Sciatic nerve (tissue), 2 donors: Measurements from ENCODE around the gene WTIP. TPM values are rescaled to one million over a fixed set of nuclear protein-coding genes. Genes with fewer than 3 reads are reported as not detected.
"Not testable (repeated sequence)": the region's sequence is repeated elsewhere in the genome, so short reads cannot be mapped to it uniquely, and the experiment has no call there.

ENCODE experiments used
- ATAC-seq: fragments of 200-7000 bp; cut with Tn5 transposase; one replicate; pipeline ENCODE4 v1.9.1; 2020; ENCODE audit warnings: mild to moderate bottlenecking, moderate library complexity
- DNase-seq: peaks from one replicate; pipeline ENCODE4 v3.0.0-alpha.2; 2020; ENCODE audit warnings: low spot score
- intact Hi-C: fragments of 100-400 bp; cut with DNase I; formaldehyde crosslinking; loops from one replicate; pipeline ENCODE4 v1.14.2; 2022
- total RNA-seq: library from RNA; stranded (reverse); fragmentation: NEBNext Ultra II Directional; extraction: Animal tissue kit (Norgen Biotek cat#: 25700); gene quantifications from one replicate; pipeline ENCODE4 v1.2.1, GENCODE V29; 2021
- donor health status: DM: no; HTN: no; CAD: no.
- donor health status: DM: no; HTN: no; CAD: no.

The WTIP gene
- 50.1 TPM for total RNA-seq

DNA sequence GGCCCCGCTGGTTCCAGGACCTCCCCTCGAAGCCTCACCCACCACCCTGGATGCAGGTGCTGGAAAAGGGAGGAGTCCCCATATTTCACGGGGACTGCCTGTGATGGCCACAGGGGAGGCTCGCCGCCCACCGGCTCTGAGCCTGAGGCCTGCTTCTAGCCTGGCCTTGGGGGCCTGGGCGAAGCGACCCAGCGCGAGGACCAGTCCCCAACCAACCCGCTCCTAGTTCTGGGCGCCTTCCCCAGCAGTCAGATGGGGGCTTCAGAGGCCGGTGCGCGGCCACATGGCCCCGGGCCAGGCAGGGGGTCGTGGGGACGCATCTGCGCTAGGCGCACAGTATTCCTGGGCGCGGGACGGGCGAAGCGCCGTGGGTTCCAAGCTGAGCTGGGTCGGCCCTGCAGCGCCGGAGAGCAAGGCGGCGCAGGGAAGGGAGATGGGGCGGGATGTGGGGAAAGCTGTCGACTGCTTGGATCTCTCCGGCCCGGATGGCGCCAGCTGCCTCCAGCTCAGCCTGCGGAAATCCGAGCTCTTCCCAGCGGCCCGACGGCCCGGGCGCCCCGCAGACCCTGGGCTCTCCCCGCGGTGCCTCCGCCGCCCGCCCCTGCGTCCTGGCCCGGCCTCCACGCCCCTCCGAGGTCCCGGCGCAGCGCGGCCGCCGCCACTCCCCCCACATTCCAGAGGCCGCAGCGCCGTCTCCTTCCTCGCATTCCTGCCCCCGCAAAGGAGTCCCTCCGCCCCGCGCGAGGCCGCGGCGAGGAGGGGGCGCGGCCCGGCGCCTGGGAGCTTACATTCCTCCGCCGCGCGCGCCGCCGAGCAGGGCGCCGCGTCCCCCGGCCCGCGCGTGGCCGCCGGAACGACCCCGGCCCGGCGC lies at the start of gene WTIP:
WTIP (plus strand) TSS at position 788 of the 871 bp plus-strand sequence. CDS start 217 bp downstream, outside the sequence.
- DNase-seq (peak; percentile 89), ATAC-seq (peak; percentile 89)
- intact Hi-C loops = no loop called here

DNA sequence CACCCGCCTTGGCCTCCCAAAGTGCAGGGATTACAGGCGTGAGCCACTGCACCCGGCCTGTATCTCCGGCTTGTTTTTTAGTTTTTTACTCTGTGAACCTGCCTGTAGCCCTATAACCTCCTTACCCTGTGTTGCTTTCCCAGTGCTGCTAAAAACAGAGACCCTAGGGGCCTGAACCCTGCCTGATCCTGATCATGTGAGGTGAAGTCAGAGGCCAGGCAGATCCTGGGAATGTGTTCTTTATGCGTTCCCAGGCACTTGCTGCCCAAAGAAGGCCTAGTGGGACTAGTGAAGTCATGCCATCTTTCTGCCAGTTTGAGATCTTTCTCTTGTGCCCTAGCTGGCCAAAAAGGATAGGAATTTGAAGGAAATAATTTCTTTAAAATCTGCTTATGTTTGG lies 48.8 kb upstream of the WTIP start:
- peak; percentile 89 for ATAC-seq
- no peak for DNase-seq
- intact Hi-C loops = no loop called here

DNA sequence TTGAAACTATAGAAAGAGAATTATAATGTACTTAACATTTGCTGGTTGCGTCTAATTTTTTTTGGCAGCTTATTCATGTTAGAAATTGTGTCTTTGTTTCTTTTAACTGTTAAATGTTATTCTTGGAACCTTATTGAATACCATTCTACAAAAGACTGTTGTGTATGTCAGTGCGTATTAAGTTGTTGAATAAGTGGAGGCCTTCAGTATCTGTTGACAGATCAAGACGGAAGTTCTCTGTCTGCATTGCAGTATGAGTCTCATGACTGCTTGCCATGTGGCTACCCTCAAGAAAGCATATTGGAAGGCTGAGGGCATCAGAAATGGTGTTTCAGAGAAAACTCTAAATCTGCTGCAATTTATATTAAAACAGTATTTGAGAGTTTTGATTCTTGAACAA lies 44.8 kb upstream of the WTIP start:
- no peak for DNase-seq
- no peak for ATAC-seq
- intact Hi-C loops = no loop called here

DNA sequence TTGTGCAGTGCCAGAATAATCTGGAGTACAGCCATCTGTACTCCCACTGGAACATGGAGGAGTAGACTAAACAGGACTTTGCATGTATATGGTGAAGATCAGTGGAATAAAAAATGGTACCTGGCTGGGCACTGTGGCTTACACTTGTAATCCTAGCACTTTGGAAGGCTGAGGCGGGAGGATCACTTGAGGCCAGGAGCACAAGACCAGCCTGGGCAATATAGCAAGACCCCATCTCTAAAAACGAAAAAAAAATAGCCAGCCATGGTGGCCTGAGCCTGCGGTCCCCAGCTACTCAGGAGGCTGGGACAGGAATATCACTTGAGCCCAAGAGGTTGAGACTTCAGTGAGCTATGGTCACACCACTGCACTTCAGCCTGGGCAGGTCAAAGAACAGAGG lies 33.4 kb upstream of the WTIP start:
- intact Hi-C loops = no loop called here
- ATAC-seq (no peak), DNase-seq (no peak)

DNA sequence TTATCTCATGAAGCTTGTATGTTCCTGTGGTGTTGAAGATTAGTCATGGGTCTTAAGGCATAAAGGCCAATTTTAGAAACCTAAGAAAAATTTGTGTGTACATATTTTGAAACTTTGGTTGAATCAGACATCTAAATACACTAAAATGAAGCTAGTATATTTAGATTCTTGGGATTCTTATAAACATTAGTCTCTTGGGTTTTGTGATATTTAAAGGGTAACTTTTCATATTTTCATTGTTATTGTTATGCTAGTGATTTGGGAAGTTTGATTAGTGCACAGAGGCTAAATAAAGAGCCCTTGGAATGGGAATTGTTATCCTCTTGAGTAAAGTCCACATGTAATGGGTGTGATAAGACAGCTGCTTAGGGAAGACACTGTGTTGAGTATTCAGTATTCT lies 28.8 kb upstream of the WTIP start:
- DNase-seq (no peak), ATAC-seq (no peak)
- intact Hi-C loops = no loop called here

DNA sequence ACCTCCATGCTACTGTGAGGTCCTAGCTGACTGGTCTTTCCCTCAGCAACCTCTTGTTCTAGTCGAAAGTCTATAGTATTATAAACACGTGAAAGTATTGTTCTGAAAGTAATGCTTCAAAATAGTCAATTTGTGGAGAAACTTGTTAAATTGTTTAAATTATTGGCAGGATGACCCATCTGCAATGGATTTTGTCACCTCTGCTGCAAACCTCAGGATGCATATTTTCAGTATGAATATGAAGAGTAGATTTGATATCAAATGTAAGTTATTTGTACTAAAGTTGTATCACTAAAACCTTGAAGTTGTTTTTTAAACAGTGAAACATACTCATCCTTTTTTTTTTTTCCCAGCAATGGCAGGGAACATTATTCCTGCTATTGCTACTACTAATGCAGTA lies 27.5 kb upstream of the WTIP start:
- no peak for ATAC-seq
- intact Hi-C loops = no loop called here
- DNase-seq = no peak

DNA sequence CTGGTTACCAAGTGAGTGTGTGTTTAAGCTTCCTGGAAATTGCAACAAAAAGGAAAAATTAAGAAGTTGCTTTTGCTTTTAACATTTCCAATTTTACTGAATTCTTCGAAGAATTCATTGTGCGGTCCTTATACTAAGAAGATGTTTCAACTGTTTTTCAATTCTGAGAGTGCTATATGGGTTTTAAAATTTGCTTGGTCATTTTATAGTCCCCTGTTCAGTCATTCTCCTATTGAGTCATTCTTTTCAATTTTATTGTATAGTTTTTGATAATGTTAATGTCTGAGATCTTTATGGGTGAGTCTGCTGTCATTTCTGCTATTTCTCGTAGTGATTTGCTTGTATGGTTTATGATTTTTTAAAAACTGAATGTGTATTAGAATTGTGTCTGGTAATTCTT lies 26.9 kb upstream of the WTIP start:
- ATAC-seq (no peak), DNase-seq (no peak)
- intact Hi-C loops = no loop called here

DNA sequence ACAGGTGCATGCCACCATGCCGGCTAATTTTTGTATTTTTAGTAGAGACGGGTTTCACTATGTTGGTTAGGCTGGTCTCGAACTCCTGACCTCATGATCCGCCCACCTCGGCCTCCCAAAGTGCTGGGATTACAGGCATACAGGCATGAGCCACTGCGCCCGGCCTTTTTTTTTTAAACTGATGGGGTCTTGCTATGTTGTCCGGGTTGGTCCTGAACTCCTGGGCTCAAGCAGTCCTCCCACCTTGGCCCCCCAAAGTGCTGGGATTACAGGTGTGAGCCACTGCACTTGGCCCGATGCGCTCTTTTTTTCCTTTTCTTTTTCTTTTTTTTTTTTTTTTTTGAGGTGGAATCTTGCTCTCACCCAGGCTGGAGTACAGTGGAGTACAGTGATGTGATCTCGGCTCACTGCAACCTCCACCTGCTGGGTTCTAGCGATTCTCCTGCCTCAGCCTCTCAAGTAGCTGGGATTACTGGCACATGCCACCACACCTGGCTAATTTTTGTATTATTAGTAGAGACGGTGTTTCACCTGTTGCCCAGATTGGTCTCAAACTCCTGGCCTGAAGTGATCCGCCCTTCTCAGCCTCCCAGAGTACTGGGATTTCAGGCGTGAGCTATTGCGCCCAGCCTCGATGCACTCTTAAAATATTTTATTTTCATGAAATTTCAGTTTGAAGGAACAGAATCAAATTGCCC lies 25.6 kb upstream of the WTIP start:
- ATAC-seq, intact Hi-C loops, DNase-seq: not testable (repeated sequence)

DNA sequence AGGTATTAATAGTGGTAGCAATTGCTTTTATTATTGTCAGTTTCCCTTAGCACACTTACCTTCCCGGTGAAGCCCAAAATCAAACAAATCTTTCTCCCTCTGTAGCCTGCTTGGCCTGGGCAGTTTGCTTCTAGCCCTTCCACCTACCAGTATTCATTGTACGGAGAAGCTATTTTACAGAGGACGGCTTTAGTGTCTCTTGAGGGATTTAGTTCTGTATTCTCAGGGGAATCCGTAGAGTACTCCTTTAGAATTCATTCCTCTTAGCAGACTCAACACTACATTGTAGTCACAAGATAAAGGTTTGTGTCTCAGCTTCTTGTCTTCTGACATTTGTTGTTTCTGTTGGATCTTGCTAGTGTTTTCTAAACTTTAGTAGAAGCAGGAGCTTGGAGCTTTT lies 24.1 kb upstream of the WTIP start:
- DNase-seq (no peak), ATAC-seq (no peak)
- intact Hi-C loops = no loop called here

DNA sequence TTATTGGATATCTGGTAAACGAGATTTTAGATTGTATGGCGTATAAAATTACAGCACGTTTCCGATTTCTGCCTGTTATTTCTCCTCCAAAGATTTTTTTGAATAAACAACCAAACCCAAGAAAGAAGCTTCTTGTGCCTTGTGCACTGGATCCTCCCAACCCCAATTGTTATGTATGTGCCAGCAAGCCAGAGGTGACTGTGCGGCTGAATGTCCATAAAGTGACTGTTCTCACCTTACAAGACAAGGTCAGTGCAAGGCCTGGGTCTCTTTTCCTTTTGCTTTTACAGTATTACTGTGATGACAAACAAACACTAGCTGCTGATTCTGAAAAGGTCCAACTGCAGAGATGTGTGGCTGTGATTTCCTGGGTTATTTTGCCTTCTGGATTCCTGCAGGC lies 22.9 kb upstream of the WTIP start:
- intact Hi-C loops = no loop called here
- ATAC-seq (no peak), DNase-seq (no peak)

DNA sequence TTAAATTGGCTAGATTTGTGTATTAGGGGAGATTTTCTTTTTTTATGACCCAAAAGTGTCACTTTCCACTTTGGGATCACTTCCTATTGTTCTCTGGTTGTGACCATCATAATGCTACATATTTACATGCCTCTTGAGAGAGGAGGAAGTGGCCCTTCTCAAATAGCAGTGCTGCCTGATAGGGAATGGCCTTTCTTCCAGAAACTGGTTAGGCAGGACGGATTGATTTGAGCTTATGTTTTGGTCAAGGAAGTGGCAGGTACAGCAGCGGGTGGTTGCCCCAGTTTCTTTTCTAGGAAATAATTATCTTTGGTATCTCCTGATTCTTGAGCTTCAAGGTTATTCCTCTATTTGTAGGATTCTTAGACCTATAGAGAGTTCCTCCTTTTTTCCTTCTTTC lies 21.9 kb upstream of the WTIP start:
- intact Hi-C loops = no loop called here
- DNase-seq (no peak), ATAC-seq (no peak)

DNA sequence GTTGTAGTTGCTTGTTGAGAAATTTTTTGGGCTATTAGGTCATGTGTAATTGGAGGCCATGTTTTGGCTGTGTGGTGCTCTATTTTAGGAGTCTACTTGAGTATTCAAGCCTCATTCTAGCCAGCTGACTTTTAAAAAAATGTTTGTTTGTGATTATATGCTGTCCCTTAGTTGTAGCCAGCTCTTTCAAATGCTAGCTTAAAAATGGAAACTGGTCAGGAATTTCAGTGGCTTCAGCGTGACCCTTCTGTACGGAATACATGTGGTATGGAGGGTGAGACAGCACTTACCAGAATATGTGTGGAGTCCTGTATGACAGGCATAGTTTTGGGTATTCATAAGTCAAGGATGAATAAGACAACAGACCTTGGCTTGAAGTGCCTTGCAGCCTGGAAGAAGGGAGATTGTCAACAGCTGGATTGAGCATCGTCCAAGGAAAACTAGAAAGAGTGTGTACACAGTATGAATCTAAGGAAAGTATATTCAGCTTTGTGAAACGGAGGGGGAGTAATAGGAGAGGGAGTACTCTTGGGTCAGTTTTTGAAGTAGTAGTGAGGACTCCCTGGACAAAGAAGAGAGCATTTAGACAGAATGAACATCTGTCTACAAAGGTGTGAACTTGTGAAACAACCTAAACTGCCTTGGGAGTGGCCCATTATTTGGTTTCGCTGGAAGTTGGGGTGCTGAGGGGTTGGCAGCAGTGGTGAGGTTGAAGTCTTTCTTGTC lies 20.0 kb upstream of the WTIP start:
- ATAC-seq = no peak
- intact Hi-C loops = no loop called here
- DNase-seq = no peak

DNA sequence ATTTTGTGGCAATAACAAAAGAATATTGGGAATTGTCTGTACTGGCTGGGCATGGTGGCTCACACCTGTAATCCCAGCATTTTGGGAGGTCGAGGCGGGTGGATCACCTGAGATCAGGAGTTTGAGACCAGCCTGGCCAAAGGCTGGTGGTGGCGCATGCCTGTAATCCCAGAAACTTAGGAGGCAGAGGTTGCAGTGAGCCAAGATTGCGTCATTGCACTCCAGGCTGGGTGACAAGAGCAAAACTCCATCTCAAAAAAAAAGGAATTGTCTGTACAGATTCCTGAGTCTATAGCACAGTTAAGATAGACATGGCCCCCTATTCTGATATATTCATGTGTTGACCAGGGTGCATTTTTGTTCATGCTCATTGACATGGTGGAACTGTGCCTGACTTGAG lies 16.8 kb upstream of the WTIP start:
- ATAC-seq, DNase-seq, intact Hi-C loops: not testable (repeated sequence)

DNA sequence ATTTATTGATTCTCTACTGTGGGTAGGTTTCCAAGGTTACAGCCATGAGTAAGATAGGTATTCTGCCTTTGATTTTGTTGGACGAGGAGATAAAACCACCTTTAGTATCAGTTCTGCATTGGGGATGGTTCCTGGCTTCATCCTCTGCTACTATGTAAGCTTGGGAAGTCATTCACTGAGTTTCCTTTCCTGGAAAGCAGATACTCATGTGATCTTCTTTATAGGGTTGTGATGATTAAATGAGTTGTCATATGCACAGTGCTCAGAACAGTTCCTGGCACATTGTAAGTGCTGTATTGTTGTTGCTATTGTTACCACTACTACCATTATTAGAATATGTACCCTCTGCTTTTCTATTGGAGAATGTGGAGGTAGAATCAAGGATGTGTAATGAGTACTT lies 13.1 kb upstream of the WTIP start:
- intact Hi-C loops = no loop called here
- ATAC-seq (no peak), DNase-seq (no peak)

DNA sequence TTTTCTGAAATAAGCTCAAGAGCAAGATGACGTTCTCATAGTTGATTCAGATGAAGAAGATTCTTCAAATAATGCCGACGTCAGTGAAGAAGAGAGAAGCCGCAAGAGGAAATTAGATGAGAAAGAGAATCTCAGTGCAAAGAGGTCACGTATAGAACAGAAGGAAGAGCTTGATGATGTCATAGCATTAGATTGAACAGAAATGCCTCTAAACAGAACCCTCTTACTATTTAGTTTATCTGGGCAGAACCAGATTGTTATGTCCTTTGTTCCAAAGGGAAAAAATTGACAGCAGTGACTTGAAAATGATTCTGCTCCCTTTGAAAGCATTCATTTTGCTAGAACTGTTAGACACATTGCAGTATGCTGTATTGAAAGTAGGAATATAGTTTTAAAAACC lies 12.5 kb upstream of the WTIP start:
- ATAC-seq, DNase-seq, intact Hi-C loops: not testable (repeated sequence)

DNA sequence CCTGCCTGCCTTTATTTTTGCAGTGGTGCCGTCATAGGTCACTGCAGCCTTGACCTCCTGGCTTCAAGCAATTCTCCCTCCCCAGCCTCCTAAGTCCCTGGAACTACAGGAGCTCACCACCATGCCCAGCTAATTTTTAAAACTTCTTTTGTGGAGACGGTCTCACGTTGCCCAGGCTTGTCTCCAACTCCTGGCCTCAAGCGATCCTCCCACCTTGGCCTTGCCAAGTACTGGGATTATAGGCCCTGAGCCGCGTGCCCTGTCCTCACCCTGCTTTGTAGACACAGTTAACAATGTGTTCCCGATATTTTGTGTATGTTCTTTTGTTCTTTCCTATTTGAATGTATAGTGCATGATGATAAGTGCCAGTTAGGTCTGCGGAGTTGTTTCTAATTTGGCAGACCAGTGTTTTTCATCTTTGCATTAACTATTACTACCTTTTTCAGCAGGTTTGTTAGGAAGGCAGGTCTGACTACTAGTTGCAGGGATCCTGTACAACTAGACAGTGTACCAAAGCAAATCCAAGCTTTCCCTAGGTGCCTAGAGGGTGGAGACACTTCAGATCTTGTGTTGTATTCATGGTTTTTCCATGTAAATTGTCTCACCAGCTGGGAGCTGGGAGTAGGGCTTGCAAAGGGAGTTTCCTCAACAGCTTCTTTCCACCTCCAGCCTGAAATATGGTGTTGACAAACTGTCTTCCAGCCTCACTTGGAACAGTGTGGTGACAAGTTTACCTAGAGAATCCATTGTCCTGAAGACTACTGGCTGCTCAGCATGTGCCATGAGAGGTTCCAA lies 9.5 kb upstream of the WTIP start:
- intact Hi-C loops = no loop called here
- no peak for DNase-seq
- ATAC-seq = no peak

DNA sequence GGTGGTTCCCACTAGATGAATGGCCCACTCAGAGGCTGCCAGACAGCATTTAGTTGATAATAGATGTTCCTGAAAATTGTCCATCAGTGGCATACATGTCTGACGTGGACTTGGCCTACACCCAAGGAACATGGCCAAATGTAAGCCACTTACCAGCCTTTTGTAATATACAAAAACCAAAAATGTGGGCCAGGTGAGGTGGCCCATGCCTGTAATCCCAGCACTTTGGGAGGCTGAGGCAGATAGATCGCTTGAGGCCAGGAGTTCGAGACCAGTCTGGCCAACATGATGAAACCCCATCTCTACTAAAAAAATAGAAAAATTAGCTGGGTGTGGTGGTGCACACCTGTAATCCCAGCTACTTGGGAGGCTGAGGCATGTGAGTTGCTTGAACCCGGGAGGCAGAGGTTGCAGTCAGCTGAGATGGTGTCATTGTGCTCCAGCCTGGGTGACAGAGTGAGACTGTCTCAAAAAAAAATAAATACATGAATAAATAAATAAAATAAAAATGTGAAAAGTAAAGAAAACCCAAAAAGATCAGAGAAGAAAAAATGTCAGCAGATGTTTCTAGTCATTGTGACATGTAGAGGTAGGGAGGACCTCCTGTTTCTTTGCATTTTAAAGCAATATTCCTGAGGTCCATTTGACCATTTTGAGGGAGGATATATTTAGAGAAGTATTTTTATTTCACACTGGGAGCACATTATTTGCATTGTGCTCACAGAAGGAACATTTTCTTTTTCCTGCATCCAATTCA lies 7.1 kb upstream of the WTIP start:
- intact Hi-C loops = no loop called here
- ATAC-seq (no peak), DNase-seq (no peak)
